Immature natural killer cell (primary cell): Measurements from ENCODE around the gene PEX11G. TPM values are rescaled to one million over a fixed set of nuclear protein-coding genes. Genes with fewer than 3 reads are reported as not detected.

Source experiments
- DNase-seq, 3 donors: peaks; one replicate each; pipeline ENCODE4 v3.0.0; 2022; ENCODE audit warnings: mixed read lengths in 1 of 3
- H3K27ac Mint-ChIP-seq, 6 donors: one replicate each; pipeline ENCODE4 v1.8.0; 2020; ENCODE audit warnings: mixed read lengths in 6 of 6, mild to moderate bottlenecking in 5 of 6, inconsistent platforms in 4 of 6, moderate library complexity in 3 of 6
- H3K27me3 Mint-ChIP-seq, 3 donors: one replicate each; pipeline ENCODE4 v1.8.0; 2020 to 2021; ENCODE audit warnings: low read depth in 3 of 3, mild to moderate bottlenecking in 3 of 3, mixed read lengths in 3 of 3, moderate library complexity in 3 of 3, inconsistent platforms in 1 of 3
- H3K36me3 Mint-ChIP-seq, 3 donors: one replicate each; pipeline ENCODE4 v1.8.0; 2020; ENCODE audit warnings: mixed read lengths in 3 of 3, inconsistent platforms in 2 of 3, mild to moderate bottlenecking in 2 of 3
- H3K4me1 Mint-ChIP-seq, 2 donors: one replicate each; pipeline ENCODE4 v1.8.0; 2020; ENCODE audit warnings: inconsistent platforms in 2 of 2, mild to moderate bottlenecking in 2 of 2, mixed read lengths in 2 of 2, moderate library complexity in 1 of 2
- H3K4me3 Mint-ChIP-seq, 5 donors: one replicate each; pipeline ENCODE4 v1.8.0; 2020; ENCODE audit warnings: mild to moderate bottlenecking in 5 of 5, mixed read lengths in 5 of 5, inconsistent platforms in 3 of 5, moderate library complexity in 3 of 5
- H3K9me3 Mint-ChIP-seq, 6 donors: one replicate each; pipeline ENCODE4 v1.8.0; 2020; ENCODE audit warnings: mild to moderate bottlenecking in 6 of 6, mixed read lengths in 6 of 6, inconsistent platforms in 4 of 6, moderate library complexity in 3 of 6
- polyA plus RNA-seq, 3 donors: library from polyadenylated mRNA; unstranded; fragments of 300-500 nt; fragmentation: Illumina TruSeq; gene quantifications; one replicate each; pipeline ENCODE4 v1.2.3, GENCODE V29; 2021

The PEX11G gene
- polyA plus RNA-seq, 3 donors from 2014 or later = 0.21 to 2.8 (median 1.2) TPM

DNA sequence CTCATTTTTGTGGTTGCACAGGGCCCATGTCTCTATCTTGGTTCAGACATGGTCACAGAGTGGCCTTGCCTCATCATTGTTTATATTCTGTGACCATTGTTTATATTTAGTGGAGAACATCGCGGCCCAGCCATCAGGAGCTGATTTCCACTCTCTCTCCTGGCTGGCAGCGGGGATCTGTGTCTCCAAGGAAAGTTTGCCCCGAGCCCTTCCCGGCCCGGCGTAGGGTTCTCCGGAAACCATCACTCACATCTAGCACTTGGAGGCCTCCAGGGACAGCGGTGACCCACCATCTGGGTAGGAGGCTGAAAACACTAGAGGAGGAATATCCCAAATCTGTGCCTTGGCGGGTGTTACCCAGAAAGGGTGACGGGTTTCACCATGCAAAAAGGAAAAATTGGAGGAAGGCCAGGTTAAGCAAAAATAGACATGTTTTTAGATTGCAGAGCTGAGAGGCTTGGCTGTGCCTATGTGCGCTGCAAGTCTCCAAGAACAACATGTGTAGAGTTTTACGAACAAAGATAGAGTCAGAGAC is 26.3 kb upstream of the PEX11G start:
- Mint-ChIP-seq H3K27me3 (peaks cover 0 to 13% (median 3%) of the 10 kb centered on the region in 3 donors), H3K4me1 (peaks cover 20 to 21% of the 10 kb centered on the region in 2 donors), H3K36me3 (no peaks in the 10 kb centered on the region), H3K27ac (peak overlapping the region in 5 of 6 donors; percentile 46 to 91 (median 71)), H3K4me3 (peak overlapping the region; percentile 83 to 99 (median 86)), H3K9me3 (no peaks in the 10 kb centered on the region)
- no peak for DNase-seq

DNA sequence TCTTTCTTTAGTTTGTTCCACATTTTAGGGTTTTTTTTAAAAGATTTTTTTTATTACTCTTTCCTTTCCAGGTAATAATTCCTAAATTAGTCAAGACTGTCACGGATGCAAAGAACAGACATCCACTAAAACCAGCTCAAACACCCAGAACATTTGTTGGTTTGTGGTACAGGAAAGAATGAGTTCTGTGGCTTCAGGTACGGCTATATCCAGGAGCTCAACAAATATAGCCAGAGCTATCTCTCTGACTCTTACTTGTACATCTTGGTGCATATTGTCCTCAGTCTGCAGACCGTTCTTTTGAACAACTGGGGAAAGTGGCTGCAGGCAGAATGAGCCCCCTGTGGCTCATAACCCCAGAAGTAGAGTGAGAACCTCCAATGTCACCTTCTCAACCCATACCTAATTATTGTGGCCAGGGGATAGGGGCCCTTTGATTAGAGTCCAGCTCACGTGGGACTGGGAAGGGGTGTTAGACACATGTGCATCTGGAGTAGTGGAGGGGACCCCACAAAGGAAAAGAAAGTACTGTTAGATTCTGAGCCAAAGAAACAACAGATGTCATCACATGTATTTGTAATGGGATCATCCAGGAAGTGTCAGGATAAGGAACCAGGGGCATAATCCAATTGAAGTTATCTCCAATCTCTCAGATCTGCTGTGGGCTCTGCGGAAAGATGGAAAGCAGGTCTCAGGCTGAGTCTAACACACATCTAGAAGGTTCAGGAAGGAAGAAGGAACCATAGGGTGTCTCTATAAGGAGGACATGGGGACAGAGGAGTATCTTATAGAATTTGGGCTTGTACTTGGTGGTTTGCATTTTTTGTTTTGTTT is 25.2 kb upstream of the PEX11G start:
- H3K4me1 Mint-ChIP-seq = peaks cover 20 to 21% of the 10 kb centered on the region in 2 donors
- H3K27me3 Mint-ChIP-seq = peaks cover 3 to 18% (median 4%) of the 10 kb centered on the region in 3 donors
- peak overlapping the region; percentile 10 to 51 (median 22) for H3K4me3 Mint-ChIP-seq
- no peak for DNase-seq
- peak overlapping the region in 2 of 6 donors; percentile 24 to 64 for H3K27ac Mint-ChIP-seq
- no peaks in the 10 kb centered on the region for H3K36me3 Mint-ChIP-seq
- no peaks in the 10 kb centered on the region for H3K9me3 Mint-ChIP-seq

DNA sequence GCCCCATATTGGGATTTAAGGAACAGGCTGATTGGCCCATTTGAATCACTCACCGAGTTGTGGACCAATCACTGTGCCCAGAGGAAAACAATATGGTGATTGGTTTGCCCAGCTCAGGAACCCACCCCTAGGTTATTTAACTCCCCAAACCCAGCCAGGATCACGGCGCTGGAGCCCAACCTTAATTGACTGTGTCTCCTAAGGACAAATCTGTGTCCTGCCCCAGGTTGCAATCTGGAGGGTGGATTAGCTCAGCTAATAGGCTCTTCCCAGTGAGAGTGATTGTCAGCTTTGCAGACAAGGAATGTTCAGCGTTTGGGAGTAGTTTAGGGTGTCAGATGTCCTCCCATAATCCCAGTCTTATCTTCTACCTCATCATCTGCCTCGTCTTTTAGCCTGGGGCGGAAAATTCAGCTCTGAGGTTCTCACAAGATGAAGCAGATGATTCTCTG is 23.6 kb upstream of the PEX11G start:
- no peaks in the 10 kb centered on the region for H3K9me3 Mint-ChIP-seq
- peaks cover 16 to 18% of the 10 kb centered on the region in 2 donors for H3K4me1 Mint-ChIP-seq
- no peak for DNase-seq
- H3K36me3 Mint-ChIP-seq = no peaks in the 10 kb centered on the region
- peaks cover 2 to 18% (median 7%) of the 10 kb centered on the region in 3 donors for H3K27me3 Mint-ChIP-seq
- H3K27ac Mint-ChIP-seq = no peak overlapping the region
- H3K4me3 Mint-ChIP-seq = no peak overlapping the region

DNA sequence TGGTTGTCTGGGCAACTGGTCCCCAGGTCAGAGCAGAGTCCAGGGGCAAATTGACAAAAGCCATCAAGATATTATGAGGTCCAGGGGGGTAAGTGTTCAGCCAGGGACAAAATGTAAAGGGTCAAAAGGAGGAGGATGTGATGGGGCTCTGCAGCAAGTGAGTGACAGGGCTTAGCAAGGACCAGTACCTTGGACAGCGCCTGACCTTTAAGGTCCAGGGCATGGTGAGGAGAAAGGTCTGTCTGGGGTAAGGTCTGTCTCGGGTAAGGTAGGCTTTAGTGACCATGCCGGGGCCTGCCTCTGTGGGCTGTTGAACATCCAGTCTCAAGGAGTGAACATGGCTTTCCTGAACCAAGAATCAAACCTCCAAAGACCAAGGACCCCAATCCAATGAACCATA is 20.8 kb upstream of the PEX11G start:
- Mint-ChIP-seq H3K4me1 (peaks cover 6 to 10% of the 10 kb centered on the region in 2 donors), H3K4me3 (no peak overlapping the region), H3K9me3 (no peaks in the 10 kb centered on the region), H3K27ac (no peak overlapping the region), H3K36me3 (no peaks in the 10 kb centered on the region), H3K27me3 (peaks cover 2 to 24% (median 11%) of the 10 kb centered on the region in 3 donors)
- DNase-seq = no peak

DNA sequence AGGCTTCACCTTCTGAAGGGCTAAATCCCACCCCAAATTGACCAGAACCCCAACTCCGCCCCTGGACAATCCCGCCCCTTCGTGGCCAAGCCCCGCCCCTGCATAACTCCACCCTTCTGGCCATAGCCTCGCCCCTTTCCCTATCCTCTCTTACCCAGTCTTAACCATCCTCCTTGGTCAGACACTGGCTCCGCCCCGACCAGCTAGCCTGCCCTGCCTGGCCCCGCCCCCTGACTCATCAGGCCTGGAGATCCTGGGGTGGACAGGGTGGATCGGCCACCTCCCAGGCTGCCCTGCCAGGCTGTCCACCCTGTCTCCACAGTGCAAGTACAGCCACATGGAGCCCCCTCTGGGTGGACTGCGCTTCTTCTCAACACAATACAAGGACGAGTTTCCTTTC is 19.0 kb upstream of the PEX11G start:
- no peak overlapping the region for H3K4me3 Mint-ChIP-seq
- no peaks in the 10 kb centered on the region for H3K9me3 Mint-ChIP-seq
- H3K27me3 Mint-ChIP-seq = peaks cover 2 to 21% (median 13%) of the 10 kb centered on the region in 3 donors
- DNase-seq = no peak
- no peak overlapping the region for H3K27ac Mint-ChIP-seq
- peaks cover 6 to 10% of the 10 kb centered on the region in 2 donors for H3K4me1 Mint-ChIP-seq
- no peaks in the 10 kb centered on the region for H3K36me3 Mint-ChIP-seq

DNA sequence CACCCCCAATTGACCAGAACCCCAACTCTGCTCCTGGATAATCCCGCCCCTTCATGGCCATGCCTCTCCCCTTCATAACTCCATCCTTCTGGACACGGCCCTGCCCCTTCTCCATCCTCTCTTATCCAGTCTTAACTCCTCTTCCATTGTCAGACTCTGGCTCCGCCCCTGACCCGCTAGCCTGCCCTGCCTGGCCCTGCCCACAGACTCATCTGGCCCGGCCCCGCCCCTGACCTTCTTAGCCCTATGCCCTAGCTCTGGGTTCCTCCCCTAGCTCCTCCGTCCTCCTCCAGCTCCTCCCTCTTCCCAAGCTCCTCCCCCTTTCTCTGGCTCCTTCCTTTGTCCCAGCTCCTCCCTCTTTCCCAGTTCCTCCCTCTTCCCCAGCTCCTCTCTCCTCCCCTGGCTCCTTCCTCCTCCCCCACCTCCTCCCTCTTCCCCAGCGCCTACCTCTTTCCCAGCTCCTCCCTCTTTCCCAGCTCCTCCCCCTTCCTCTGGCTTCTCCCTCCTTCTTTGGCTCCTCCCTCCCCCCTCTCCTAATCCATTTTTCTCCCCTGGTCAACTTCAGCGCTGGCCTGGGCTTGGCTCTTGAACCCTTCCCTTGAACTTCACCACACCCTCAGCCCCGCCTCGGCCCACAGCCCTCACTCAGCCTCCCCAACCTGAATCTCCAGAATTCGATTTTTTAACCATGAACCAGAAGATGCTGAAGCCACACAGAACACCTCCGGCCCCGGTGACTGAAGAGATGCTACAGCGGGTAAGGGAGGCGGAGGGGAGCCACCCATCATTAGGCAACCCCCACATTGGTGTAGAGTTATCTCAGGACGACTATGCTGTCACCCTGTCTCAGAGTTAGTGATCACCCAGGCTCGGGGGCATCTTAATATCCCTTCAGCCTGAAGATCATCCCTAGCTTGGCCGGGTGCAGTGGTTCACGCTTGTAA is 17.8 kb upstream of the PEX11G start:
- Mint-ChIP-seq H3K27ac (no peak overlapping the region), H3K4me3 (peak overlapping the region in 1 of 5 donors; percentile 13), H3K9me3 (no peaks in the 10 kb centered on the region), H3K36me3 (no peaks in the 10 kb centered on the region), H3K4me1 (peaks cover 6 to 10% of the 10 kb centered on the region in 2 donors), H3K27me3 (peaks cover 7 to 27% (median 13%) of the 10 kb centered on the region in 3 donors)
- peak in 2 of 3 donors; percentile 25 for DNase-seq

DNA sequence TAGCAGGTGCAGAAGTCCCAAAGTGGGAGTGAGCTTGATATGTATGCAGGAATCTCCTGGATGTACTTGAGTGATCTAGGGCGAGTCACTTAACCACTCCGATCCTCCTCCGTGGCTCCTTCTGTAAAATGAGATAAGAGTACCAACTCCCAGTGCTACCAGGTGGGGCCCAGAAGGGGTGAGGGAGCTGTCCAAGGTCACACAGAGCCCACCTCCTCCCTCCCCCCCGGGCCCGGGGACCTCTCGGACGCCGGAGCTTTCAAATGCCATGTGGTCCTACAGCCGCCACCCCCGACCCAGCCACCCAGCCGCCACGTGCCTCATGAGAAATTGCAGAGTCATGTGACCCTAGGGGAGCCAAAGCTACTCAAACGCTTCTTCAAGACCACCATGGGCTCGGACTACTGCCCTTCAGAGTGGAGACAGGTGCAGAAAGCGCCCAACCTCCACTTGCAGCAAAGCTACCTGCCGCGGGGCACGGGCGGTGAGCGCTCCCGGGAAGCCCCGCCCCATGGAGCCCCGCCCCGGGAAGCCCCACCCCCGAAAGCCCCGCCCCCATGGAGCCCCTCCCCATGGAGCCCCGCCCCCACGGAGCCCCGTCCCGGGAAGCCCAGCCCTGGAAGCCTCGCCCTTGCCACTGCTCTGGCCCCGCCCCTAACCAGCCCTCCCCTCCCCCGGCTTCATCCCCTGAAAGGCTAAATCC is 17.0 kb upstream of the PEX11G start:
- no peaks in the 10 kb centered on the region for H3K36me3 Mint-ChIP-seq
- H3K4me1 Mint-ChIP-seq = peaks cover 6 to 10% of the 10 kb centered on the region in 2 donors
- H3K27ac Mint-ChIP-seq = no peak overlapping the region
- H3K27me3 Mint-ChIP-seq = peaks cover 7 to 31% (median 13%) of the 10 kb centered on the region in 3 donors
- no peak for DNase-seq
- H3K4me3 Mint-ChIP-seq = no peak overlapping the region
- no peaks in the 10 kb centered on the region for H3K9me3 Mint-ChIP-seq

DNA sequence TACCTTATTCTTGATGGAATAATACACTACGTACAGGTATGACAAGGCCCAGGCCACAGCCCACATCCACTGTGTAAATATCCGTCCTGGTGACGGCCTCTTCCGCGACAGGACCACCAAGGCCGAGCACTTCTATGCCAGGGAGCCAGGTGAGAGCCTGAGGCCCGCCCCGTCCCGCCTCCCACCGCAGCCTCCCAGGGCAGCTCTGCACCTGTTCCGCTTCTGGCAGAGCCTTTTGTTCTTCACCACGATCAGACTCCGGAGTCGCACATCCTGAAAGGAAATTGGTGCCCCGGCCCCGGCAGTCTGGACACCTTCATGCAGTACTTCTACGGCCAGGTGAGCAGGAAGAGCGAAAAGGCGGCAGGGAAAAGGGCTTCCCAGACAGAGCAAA is 16.4 kb upstream of the PEX11G start:
- Mint-ChIP-seq H3K4me3 (no peak overlapping the region), H3K36me3 (no peaks in the 10 kb centered on the region), H3K27me3 (peaks cover 7 to 33% (median 13%) of the 10 kb centered on the region in 3 donors), H3K27ac (no peak overlapping the region), H3K4me1 (peaks cover 6 to 10% of the 10 kb centered on the region in 2 donors), H3K9me3 (no peaks in the 10 kb centered on the region)
- no peak for DNase-seq

DNA sequence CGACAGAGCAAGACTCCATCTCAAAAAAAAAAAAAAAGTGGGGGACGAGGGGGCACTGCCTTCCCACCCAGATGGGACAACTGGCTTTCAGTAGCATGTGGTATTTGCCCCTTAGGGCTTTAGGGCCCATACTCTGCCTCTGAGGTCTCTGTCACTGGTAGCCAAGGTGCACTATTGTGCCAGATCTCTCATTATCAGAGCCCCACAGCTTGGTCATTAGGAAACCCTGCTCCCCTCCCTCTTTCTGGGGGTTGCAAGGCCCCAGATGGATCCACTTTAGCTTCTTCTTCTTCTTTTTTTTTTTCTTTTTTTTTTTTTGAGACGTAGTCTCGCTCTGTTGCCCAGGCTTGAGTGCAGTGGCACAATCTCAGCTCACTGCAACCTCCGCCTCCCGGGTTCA is 15.8 kb upstream of the PEX11G start:
- Mint-ChIP-seq H3K36me3 (no peaks in the 10 kb centered on the region), H3K4me3 (no peak overlapping the region), H3K27ac (no peak overlapping the region), H3K27me3 (peaks cover 10 to 34% (median 12%) of the 10 kb centered on the region in 3 donors), H3K4me1 (peaks cover 6 to 10% of the 10 kb centered on the region in 2 donors), H3K9me3 (no peaks in the 10 kb centered on the region)
- no peak for DNase-seq

DNA sequence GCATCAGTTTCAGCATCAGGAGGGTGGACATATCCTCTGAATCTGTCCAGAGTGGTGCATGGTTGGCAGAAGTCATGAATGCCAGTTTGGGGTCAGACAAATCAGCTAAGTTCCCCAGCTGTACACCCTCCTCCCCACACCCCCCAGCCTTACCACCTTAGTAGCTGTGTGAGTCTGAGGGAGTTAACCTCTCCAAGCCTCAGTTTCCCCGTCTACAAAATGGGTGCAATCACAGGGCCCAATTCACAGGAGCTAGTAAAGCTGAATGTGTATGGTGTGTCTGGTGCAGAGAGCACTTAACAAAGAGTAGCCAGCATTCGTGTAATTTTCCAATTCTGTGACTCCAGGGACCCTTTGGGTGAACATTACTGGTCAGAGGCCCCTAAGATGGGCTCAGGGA is 13.7 kb upstream of the PEX11G start:
- DNase-seq = no peak
- Mint-ChIP-seq H3K27me3 (peaks cover 6 to 37% (median 16%) of the 10 kb centered on the region in 3 donors), H3K4me3 (no peak overlapping the region), H3K36me3 (no peaks in the 10 kb centered on the region), H3K9me3 (no peaks in the 10 kb centered on the region), H3K4me1 (peaks cover 6 to 10% of the 10 kb centered on the region in 2 donors), H3K27ac (no peak overlapping the region)

DNA sequence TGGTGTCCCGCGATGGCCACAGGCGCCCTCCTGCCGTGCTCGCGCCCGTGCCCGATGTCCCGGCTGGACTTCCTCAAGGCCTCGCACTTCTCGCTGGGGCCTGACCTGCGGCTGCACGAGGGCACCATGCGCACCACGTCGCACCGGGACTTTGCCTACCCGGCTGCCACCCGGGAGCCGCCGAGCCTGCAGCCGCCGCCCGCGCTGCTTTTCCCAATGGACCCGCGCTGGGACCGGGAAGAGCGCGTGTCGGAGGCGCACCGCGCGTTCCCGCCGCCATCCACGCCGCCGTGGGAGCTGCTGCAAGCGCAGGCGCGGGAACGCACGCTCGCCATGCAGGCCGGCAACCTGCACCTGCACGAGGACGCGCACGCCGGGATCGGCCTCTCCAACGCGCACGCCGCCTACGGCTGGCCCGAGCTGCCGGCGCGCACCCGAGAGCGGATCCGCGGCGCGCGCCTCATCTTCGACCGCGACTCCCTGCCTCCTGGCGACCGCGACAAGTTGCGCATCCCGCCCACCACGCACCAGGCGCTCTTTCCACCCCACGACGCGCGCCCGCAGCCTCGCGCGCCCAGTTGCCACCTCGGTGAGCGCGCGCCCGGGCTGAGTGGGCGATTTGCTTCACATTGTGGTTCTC is 12.1 kb upstream of the PEX11G start:
- Mint-ChIP-seq H3K4me1 (peaks cover 6 to 8% of the 10 kb centered on the region in 2 donors), H3K9me3 (no peaks in the 10 kb centered on the region), H3K27ac (no peak overlapping the region), H3K36me3 (no peaks in the 10 kb centered on the region), H3K27me3 (peaks cover 5 to 37% (median 16%) of the 10 kb centered on the region in 3 donors), H3K4me3 (no peak overlapping the region)
- DNase-seq = no peak

DNA sequence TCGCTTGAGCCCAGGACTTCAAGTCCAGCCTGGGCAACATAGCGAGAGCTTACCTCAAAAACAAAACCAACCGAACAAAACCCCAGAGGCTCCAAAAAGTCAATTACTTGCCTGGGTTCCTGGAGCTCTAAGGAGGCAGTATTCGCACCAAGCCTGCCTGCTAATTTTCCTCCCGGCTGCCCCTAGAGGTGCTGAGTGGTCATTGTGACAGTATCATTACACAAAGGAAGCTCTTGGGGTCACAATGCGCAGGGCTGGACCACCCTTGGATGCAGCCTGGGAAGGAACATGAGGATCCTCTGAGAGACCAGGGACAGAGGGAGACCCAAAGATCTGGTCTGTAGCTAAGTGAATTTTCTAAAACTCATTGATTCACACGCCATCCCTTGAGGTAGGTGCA is 8.5 kb upstream of the PEX11G start:
- H3K36me3 Mint-ChIP-seq = no peaks in the 10 kb centered on the region
- H3K4me3 Mint-ChIP-seq = no peak overlapping the region
- no peak overlapping the region for H3K27ac Mint-ChIP-seq
- no peaks in the 10 kb centered on the region for H3K9me3 Mint-ChIP-seq
- no peak for DNase-seq
- peaks cover 4 to 9% of the 10 kb centered on the region in 2 donors for H3K4me1 Mint-ChIP-seq
- peaks cover 0 to 24% (median 12%) of the 10 kb centered on the region in 3 donors for H3K27me3 Mint-ChIP-seq
